OCI-LY1 (cell line): ENCODE measurements around the gene ADAMTS18.

Experiments
- CTCF ChIP-seq: fragments of 200-600 bp; sonication (generic), shearing (Covaris generic); IDR thresholded peaks from 2 replicates; pipeline ENCODE4 v1.5.1; 2017; ENCODE audit warnings: mild to moderate bottlenecking, antibody characterized with exemption, low read length, moderate library complexity, mixed read lengths
- EZH2 ChIP-seq: fragments of 200-600 bp; sonication (generic), shearing (Covaris generic); IDR thresholded peaks from 2 replicates; pipeline ENCODE4 v1.8.0; 2017; ENCODE audit warnings: borderline replicate concordance, mixed run types, mild to moderate bottlenecking, antibody characterized with exemption, low read length, moderate library complexity, mixed read lengths

- TF ChIP-seq CTCF (no peak), EZH2 (no peak)
These were observed 70.1 kb downstream of the ADAMTS18 start for GRCh38 chr16:77364770-77365169.
